Measurements from ENCODE around the gene PDLIM5. TPM values are rescaled to one million over a fixed set of nuclear protein-coding genes. Genes with fewer than 3 reads are reported as not detected.

The PDLIM5 gene
- total RNA-seq, 1 donor from 2014 or later, result 66.1 TPM

- no peak for DNase-seq (ENCODE audit: low spot score, unreplicated experiment)
- Mint-ChIP-seq H3K36me3 (ENCODE audit: insufficient read depth) (no peaks in the 10 kb centered on the region), H3K27me3 (no peaks in the 10 kb centered on the region), H3K4me1 (ENCODE audit: low read depth) (peaks cover 20% of the 10 kb centered on the region), H3K4me3 (ENCODE audit: low read depth) (no peak overlapping the region), H3K9me3 (ENCODE audit: low read depth) (no peaks in the 10 kb centered on the region), H3K27ac (no peak overlapping the region)
- no peak for TF ChIP-seq CTCF (IDR thresholded peaks at IDR 0.05; ENCODE audit: unreplicated experiment)
These were observed 228.6 kb downstream of the PDLIM5 start for GRCh38 chr4:94680176-94680862.

GRCh38 chr4:94686086-94686485 is 234.3 kb downstream of the PDLIM5 start:
- no peak overlapping the region for H3K4me3 Mint-ChIP-seq (ENCODE audit: low read depth)
- DNase-seq (ENCODE audit: low spot score, unreplicated experiment), result no peak
- H3K4me1 Mint-ChIP-seq (ENCODE audit: low read depth), result peaks cover 5% of the 10 kb centered on the region
- H3K9me3 Mint-ChIP-seq (ENCODE audit: low read depth), result no peaks in the 10 kb centered on the region
- TF ChIP-seq CTCF (IDR thresholded peaks at IDR 0.05; ENCODE audit: unreplicated experiment), result no peak
- no peaks in the 10 kb centered on the region for H3K27me3 Mint-ChIP-seq
- H3K36me3 Mint-ChIP-seq (ENCODE audit: insufficient read depth), result no peaks in the 10 kb centered on the region
- no peak overlapping the region for H3K27ac Mint-ChIP-seq

GRCh38 chr4:94689155-94689860 is 237.6 kb downstream of the PDLIM5 start:
- no peak for DNase-seq (ENCODE audit: low spot score, unreplicated experiment)
- no peaks in the 10 kb centered on the region for H3K36me3 Mint-ChIP-seq (ENCODE audit: insufficient read depth)
- TF ChIP-seq CTCF (IDR thresholded peaks at IDR 0.05; ENCODE audit: unreplicated experiment), result no peak
- H3K4me3 Mint-ChIP-seq (ENCODE audit: low read depth), result no peak overlapping the region
- peaks cover 4% of the 10 kb centered on the region for H3K4me1 Mint-ChIP-seq (ENCODE audit: low read depth)
- H3K27me3 Mint-ChIP-seq, result no peaks in the 10 kb centered on the region
- no peaks in the 10 kb centered on the region for H3K9me3 Mint-ChIP-seq (ENCODE audit: low read depth)
- H3K27ac Mint-ChIP-seq, result no peak overlapping the region

GRCh38 chr4:94690851-94691254 is 239.1 kb downstream of the PDLIM5 start:
- no peak overlapping the region for H3K27ac Mint-ChIP-seq
- H3K4me3 Mint-ChIP-seq (ENCODE audit: low read depth), result no peak overlapping the region
- no peaks in the 10 kb centered on the region for H3K36me3 Mint-ChIP-seq (ENCODE audit: insufficient read depth)
- no peaks in the 10 kb centered on the region for H3K9me3 Mint-ChIP-seq (ENCODE audit: low read depth)
- DNase-seq (ENCODE audit: low spot score, unreplicated experiment), result no peak
- peaks cover 4% of the 10 kb centered on the region for H3K4me1 Mint-ChIP-seq (ENCODE audit: low read depth)
- H3K27me3 Mint-ChIP-seq, result no peaks in the 10 kb centered on the region
- no peak for TF ChIP-seq CTCF (IDR thresholded peaks at IDR 0.05; ENCODE audit: unreplicated experiment)

- TF ChIP-seq CTCF (IDR thresholded peaks at IDR 0.05; ENCODE audit: unreplicated experiment), result no peak
- H3K4me3 Mint-ChIP-seq (ENCODE audit: low read depth), result no peak overlapping the region
- H3K9me3 Mint-ChIP-seq (ENCODE audit: low read depth), result no peaks in the 10 kb centered on the region
- H3K4me1 Mint-ChIP-seq (ENCODE audit: low read depth), result peaks cover 4% of the 10 kb centered on the region
- no peaks in the 10 kb centered on the region for H3K27me3 Mint-ChIP-seq
- H3K27ac Mint-ChIP-seq, result no peak overlapping the region
- H3K36me3 Mint-ChIP-seq (ENCODE audit: insufficient read depth), result no peaks in the 10 kb centered on the region
- no peak for DNase-seq (ENCODE audit: low spot score, unreplicated experiment)
These were observed 239.8 kb downstream of the PDLIM5 start for GRCh38 chr4:94691552-94691951.

All from progenitor cell of endocrine pancreas (in vitro differentiated cells).